Measurements from ENCODE around the gene RECQL5.

DNA sequence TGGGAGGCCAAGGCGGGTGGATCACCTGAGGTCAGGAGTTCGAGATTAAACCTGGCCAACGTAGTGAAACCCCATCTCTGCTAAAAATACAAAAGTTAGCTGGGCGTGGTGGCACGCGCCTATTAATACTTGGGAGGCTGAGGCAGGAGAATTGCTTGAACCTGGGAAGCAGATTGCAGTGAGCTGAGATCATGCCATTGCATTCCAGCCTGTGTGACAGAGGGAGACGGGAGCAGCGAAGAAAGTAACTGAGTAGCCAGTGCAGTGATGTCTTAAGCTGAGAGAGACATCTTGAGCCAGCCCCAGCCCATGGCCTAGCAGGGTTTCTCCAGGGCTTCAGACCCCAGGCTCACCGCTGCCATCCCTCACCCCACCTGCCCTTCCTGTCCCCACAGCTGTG lies 43.6 kb downstream of the RECQL5 start:
- TF ChIP-seq, protein P1, sequence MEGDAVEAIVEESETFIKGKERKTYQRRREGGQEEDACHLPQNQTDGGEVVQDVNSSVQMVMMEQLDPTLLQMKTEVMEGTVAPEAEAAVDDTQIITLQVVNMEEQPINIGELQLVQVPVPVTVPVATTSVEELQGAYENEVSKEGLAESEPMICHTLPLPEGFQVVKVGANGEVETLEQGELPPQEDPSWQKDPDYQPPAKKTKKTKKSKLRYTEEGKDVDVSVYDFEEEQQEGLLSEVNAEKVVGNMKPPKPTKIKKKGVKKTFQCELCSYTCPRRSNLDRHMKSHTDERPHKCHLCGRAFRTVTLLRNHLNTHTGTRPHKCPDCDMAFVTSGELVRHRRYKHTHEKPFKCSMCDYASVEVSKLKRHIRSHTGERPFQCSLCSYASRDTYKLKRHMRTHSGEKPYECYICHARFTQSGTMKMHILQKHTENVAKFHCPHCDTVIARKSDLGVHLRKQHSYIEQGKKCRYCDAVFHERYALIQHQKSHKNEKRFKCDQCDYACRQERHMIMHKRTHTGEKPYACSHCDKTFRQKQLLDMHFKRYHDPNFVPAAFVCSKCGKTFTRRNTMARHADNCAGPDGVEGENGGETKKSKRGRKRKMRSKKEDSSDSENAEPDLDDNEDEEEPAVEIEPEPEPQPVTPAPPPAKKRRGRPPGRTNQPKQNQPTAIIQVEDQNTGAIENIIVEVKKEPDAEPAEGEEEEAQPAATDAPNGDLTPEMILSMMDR (optimal IDR thresholded peaks at IDR 0.05 in 1 of 3, IDR thresholded peaks at IDR 0.05 in 1 of 3, conservative IDR thresholded peaks at IDR 0.05 in 1 of 3; ENCODE audit: extremely low read depth in 1 of 3, insufficient read depth in 2 of 3, low read length in 3 of 3), result no peak
- TF ChIP-seq EZH2 (IDR thresholded peaks at IDR 0.05; ENCODE audit: low read length), result no peak
